ENCODE results near the gene TCF23.

DNA sequence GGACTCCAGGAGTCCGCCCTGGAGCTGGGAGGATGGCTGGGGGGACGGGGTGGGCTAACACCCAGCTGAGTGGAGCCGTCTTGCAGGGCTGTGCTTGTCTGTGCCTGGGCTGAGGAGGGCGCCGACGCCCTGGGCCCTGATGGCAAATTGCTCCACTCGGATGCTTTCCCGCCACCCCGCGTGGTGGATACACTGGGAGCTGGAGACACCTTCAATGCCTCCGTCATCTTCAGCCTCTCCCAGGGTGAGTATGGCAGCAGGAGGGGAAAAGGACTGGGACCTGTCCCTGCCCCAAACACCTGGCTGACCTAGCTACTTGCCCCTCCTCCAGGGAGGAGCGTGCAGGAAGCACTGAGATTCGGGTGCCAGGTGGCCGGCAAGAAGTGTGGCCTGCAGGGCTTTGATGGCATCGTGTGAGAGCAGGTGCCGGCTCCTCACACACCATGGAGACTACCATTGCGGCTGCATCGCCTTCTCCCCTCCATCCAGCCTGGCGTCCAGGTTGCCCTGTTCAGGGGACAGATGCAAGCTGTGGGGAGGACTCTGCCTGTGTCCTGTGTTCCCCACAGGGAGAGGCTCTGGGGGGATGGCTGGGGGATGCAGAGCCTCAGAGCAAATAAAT, 49.4 kb upstream of the TCF23 start:
- TF ChIP-seq, protein P1, sequence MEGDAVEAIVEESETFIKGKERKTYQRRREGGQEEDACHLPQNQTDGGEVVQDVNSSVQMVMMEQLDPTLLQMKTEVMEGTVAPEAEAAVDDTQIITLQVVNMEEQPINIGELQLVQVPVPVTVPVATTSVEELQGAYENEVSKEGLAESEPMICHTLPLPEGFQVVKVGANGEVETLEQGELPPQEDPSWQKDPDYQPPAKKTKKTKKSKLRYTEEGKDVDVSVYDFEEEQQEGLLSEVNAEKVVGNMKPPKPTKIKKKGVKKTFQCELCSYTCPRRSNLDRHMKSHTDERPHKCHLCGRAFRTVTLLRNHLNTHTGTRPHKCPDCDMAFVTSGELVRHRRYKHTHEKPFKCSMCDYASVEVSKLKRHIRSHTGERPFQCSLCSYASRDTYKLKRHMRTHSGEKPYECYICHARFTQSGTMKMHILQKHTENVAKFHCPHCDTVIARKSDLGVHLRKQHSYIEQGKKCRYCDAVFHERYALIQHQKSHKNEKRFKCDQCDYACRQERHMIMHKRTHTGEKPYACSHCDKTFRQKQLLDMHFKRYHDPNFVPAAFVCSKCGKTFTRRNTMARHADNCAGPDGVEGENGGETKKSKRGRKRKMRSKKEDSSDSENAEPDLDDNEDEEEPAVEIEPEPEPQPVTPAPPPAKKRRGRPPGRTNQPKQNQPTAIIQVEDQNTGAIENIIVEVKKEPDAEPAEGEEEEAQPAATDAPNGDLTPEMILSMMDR (IDR thresholded peaks at IDR 0.05), result no peak
- TF ChIP-seq POLR2AphosphoS5 (IDR thresholded peaks at IDR 0.05; ENCODE audit: low read depth, low read length) (no peak), TCF7L2 (IDR thresholded peaks at IDR 0.05; ENCODE audit: low read depth, low read length) (no peak), SIN3A (IDR thresholded peaks at IDR 0.05; ENCODE audit: borderline replicate concordance, insufficient read depth, low read depth, low read length) (no peak)
- TF ChIP-seq, protein P2, sequence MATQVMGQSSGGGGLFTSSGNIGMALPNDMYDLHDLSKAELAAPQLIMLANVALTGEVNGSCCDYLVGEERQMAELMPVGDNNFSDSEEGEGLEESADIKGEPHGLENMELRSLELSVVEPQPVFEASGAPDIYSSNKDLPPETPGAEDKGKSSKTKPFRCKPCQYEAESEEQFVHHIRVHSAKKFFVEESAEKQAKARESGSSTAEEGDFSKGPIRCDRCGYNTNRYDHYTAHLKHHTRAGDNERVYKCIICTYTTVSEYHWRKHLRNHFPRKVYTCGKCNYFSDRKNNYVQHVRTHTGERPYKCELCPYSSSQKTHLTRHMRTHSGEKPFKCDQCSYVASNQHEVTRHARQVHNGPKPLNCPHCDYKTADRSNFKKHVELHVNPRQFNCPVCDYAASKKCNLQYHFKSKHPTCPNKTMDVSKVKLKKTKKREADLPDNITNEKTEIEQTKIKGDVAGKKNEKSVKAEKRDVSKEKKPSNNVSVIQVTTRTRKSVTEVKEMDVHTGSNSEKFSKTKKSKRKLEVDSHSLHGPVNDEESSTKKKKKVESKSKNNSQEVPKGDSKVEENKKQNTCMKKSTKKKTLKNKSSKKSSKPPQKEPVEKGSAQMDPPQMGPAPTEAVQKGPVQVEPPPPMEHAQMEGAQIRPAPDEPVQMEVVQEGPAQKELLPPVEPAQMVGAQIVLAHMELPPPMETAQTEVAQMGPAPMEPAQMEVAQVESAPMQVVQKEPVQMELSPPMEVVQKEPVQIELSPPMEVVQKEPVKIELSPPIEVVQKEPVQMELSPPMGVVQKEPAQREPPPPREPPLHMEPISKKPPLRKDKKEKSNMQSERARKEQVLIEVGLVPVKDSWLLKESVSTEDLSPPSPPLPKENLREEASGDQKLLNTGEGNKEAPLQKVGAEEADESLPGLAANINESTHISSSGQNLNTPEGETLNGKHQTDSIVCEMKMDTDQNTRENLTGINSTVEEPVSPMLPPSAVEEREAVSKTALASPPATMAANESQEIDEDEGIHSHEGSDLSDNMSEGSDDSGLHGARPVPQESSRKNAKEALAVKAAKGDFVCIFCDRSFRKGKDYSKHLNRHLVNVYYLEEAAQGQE (IDR thresholded peaks at IDR 0.05; ENCODE audit: insufficient read depth in 1 of 2, low read depth in 2 of 2, low read length in 1 of 2), result no peak
